AG08395 (cell line): ENCODE measurements around the gene PRKAR1B.

Experiments
- DNase-seq: peaks from one replicate; pipeline ENCODE4 v3.0.0; 2012; ENCODE audit warnings: mixed read lengths, low spot score

PRKAR1B gene

DNA sequence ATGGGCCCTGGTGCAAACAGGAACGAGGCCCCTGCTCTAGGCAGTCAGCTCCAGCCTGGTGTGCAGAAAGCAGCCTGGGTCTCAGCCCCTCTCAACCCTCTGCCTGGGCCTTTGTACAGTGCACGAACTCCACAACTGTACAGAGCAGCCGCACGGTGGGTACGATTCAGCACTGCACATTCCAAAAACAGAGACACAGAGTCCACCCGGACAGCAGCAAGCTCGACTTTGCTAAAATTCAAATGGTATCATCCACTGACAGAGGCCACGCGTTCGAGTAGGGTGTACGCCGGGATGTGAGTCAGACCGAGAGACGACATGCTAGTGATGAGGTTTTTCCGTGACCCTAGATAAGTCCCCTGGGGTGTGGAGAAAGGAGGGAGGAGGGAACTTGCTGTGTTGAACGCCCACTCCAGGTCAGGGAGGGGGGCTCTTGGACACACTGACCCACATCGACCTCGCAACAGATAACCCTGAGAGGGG is 141.8 kb downstream of the PRKAR1B start:
- DNase-seq, result no peak

DNA sequence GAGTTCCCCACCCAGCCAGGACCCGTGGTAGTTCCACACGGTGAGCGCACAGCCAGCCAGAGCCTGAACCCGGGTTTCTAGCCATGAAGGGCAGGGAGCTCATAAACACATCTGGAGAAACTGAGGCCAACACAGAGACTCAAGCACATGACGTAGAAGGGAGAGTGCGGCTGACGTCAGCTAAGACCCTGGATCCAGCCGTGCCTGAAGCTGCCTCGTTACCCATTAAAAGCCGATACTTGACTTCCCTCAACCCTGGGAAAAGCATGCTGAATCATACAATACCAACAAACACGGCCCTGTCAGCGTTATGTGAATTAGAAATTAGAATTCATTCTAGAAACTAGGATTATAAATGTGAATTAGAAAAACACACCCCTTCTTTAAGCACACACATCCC is 142.3 kb downstream of the PRKAR1B start:
- no peak for DNase-seq

DNA sequence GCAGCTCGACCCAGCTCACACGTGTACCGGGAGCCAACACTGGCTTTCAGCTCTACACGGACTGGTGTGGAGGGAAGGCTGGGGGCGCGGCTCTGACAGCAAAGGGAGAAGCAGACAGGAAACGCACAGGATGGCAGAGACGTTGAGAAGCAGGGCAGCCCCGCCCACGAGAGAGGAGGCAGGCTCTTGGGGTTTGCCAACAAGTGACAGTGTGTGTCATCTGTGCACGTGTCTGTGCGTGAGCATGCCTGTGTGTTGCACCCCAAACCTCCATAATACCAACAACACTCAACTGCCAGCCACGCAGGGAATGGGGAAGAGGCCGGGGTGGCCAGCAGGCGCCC is 143.0 kb downstream of the PRKAR1B start:
- no peak for DNase-seq

DNA sequence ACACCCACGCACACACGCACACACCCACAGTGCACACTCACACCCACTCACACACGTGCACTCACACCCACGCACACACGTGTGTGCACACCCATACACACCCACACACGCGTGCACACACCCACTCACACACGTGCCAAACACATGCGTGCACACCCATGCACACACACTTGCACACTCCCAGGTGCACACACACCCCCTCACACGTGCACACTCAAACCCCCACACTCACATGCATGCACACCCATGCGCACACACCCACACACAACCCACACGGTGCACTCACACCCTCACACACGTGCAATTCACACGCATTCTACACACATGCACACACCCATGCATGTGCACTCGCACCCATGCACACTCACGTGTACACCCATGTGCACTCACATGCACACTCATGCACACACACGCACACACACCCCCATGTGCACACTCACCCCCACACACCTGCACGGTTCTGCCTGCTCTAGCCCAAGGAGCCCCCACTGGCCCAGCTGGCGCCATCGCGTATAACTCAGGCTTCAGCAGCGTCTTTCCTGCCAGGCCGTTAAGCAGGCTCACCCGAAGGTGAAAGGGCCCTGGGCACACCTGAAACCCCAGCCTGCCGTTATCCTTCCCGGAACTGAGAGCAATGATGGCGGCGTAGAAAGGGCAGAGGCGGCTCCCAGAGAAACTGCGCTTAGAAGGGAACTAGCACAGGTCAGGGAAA is 143.5 kb downstream of the PRKAR1B start:
- DNase-seq, result no peak

DNA sequence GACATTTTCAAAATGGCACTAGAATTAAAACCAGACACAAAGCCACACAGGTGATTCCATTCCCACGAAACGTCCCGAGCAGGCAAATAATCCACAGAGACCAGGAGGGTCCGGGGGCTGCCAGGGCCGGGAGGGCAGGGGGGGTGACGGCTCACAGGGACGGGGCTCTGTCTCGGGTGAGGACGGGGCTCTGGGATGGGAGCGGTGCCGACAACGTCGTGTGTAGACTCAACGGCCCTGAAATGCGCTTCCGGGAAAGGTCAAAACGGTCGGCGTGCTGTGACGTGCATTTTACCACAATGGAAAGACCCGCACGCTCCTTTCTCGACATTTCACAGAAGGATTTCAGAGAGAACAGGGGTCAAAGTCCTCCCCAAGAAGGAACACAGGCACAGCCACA is 144.2 kb downstream of the PRKAR1B start:
- DNase-seq, result no peak

DNA sequence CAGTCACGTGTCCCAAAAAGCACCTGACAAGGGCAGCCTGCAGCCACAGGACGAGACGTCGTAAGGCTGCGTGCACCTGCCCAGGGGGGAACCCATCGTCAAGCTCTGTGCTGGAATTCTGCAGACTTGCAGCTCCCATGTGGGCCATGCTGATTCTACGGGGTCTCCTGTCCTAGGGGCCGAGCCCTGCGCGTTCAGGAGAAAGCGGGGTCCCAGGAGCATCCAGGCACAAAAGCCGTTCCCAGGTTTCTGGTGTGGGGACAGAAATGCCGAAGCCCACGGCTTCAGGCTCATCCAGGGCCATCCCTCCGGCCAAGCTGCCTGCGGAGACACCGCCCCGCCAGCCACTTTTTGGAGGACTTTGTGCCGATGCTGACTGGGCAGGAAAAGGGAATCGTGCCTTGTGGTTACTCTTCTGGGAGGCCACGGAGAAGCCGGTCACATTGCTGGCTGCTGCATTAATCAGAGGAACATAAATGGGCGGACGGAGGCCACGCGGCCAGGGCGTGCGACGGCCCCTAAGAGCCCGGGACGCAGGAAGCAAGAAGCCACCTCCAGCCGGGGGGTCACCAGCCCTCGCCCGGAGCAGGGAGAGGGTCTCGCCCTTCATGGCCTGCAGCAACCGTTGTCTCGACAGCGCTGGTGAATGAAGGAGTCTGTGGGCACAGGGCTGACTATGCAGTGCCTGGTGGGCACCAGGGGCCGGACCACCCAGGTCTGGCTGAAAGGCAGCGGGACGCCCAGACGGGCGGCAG is 144.8 kb downstream of the PRKAR1B start:
- no peak for DNase-seq

DNA sequence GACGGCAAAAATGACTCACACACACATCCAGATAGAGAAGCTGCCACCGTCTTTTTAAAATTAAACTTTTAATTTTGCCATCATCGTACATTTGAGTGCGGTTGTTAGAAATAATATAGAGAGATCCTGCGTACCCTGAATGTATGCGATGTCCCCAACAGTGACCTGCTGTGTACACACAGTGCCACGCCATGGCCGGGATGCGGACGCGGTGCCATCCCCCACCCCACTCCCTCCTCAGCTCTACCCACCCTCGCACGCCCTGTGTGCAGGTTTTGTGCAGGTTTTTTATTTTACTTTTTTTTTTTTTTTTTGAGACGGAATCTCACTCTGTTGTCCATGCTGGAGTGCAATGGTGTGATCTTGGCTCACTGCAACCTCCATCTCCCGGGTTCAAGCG is 148.7 kb downstream of the PRKAR1B start:
- DNase-seq, result no peak

DNA sequence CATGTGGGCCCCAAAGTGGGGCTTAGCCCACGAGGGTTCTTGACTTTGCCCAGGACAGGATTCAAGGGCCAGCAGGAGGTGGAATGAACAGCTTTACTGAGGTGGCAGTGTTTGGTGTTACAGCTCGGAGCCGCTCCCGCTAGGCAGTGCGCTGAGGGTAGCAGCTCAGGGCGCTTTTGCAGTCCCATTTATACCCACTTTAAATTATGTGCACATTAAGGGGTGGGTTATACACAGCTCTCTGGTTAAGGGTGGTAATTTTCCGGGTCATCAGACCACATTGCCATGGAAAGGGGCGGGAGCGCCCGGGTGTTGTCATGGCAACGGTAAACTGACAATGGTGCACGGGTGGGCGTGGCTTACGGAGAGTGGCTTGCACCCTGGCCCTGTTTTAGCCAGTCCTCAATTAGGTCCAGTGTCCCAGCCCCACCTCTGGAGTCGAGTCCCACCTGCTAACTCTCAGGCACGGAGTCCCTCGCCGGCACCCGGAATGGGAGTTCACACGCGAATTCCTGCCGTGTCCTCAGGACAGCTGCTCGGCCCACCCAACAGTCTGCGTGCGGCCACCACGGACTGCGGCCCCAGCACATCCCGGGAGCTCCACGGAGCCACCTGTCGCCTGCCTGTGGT is 149.2 kb downstream of the PRKAR1B start:
- DNase-seq, result no peak

DNA sequence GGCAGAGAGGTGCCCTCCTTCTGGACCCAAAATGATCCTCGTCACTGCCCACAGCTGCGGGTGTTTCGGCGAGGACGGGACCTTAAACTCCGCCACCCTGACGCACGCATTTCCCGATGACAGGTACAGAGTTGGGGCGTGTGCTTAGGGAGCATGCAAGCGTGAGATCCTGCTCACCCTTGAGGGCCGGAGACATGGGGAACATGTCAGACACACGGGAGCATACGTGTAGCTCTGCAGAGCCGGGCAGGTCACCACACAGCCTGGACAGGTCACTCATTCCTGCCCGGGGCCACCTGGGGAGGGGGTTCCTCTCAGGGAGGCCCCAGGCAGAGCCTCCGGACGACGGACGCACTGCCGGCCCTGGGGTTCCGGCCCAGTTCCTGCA is 149.8 kb downstream of the PRKAR1B start:
- no peak for DNase-seq

DNA sequence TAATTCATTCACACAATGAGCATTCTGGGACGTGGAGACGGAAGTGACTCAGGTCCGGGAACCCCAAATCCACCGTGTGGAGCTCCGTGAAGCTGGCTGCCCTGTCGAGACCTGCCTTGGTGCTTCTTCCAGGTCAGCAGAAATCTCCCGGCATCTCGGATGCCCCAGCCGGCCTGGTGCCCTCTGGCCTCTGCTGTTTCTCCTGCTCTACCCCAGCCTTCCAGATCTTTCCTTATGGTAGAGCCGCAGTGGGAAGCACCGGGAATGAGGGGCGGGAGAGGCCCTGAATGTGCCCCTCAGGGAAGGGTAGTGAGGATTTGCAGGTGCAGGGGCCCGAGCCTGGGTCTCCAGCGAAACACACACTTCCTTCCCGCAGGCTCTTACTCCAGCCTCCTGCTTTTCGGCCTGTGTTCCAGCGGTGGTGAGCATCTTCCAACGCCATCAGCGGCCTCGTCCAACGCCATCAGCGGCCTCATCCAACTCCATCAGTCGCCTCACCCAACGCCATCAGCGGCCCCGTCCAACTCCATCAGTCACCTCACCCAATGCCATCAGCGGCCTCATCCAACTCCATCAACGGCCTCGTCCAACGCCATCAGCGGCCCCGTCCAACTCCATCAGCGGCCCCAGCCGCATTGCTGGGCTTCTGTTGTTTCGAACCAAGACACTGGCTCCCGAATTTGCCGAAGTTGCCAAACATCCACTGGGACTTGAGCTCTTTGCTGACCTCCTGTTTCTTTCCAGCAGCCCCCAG is 150.4 kb downstream of the PRKAR1B start:
- no peak for DNase-seq

DNA sequence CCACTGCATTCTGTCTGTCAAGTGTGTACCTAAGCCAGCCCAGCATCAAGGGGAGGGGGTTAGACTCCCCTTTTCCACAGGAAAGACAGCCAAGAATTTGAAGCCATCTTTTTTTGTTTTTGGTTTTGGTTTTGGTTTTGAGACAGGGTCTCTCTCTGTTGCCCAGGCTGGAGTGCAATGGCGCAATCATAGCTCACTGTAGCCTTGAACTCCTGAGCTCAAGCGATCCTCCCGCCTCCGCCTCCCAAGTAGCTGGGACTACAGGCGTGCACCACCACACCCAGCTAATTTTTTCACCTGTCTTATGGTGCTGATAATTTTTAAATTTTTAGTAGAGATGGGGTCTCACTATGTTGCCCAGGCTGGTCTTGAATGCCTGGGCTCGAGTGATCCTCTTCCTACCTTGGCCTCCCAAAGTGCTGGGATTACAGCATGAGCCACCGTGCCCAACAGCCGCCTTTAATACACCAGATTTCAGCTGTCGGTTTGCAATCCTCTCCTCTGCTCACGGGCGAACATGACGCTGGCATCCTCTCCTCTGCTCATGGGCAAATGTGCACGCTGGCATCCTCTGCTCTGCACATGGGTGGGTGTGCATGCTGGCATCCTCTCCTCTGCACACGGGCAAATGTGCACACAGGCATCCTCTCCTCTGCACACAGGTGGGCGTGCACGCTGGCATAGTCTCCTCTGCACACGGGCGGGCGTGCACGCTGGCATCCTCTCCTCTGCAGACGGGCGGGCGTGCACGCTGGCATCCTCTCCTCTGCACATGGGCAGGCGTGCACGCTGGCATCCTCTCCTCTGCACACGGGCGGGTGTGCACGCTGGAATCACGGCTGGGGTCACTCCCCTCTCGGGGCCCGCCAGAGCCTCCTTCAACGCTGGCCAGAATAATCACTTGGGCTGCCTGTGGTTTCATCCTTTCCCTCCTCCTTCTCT is 151.4 kb downstream of the PRKAR1B start:
- no peak for DNase-seq

DNA sequence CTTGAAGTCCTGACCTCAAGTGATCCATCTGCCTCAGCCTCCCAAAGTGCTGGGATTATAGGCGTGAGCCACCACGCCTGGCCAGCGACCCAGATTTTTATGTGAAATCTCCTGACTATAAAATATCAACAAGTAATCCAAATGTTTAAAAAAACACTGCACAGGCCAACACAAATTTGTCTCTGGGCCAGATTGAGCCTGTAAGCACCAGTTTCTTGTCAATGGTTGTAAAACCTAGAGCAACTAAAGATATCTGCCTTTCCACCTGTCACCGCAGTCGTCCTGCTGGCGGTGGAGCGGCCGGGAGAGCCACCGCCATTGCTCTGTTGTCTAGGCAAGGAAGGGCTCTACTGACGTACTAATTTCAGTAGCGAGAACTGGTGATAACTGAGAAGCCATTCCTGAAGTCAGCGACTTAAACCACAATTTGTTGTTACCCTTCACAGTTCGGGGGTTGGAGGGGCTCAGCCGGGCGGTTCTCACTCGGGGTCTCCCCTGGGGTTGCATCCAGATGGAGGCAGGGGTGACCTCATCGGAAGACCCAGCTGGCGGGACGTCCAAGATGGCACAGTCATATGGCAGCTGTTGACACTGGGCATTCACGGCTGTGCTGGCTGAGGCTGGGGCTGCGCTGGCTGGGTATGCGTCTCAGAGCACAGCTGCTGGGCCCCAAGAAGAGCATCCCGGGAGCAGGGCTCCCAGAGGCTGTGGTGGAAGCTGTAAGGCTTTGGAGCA is 152.3 kb downstream of the PRKAR1B start:
- DNase-seq, result no peak

DNA sequence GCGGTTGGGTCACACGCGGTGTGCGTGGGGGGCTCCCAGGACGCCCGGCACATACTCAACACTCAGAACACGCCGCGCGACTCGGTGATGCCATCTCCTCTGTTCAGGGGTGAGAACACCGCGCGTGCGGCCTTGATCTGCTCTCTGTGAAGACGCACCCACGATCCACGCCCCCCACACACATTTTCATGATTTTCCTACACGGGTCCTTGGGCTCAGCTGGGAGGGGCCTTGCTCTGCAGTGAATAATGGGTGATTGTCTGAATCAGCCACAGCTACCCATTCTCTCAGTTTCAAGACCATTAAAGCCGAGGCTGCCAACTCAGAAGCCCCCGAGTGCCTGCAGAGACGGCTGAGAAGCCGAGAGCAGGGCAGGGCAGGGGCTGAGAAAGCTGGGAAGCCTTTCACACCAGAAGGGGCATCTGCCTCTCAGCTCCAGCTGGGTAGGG is 153.1 kb downstream of the PRKAR1B start:
- DNase-seq, result no peak

DNA sequence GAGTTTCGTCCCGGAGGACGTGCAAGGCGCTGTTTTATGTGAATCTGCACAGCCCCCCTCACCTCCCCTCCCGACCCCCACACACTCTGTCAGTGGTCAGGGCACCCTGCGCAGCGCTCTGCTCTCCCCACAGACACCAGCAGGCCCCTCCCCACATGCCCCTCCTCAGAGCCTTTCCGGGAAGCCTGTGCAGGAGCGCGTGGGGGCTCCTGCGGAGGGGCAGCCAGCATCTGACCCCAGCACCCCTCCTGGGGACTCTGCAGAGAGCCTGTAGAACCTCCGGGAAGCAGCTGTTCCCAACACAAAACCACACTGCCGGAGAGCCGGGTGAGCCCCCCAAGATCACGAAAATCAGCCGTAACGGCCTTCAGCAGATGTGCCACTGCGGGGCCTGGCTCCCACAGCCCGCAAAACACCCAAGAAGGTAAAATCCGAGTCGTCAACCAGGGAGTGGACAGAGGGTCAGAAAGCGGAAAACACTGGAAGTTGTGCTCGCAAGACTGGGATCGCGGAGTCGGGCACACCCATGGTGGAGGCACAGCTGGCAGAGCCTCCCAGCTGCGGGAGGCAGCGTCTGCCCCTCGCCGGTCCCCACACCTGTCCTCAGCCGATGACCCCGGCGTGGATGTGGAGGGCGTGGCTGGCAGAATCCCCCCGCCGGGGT is 153.7 kb downstream of the PRKAR1B start:
- DNase-seq, result no peak

DNA sequence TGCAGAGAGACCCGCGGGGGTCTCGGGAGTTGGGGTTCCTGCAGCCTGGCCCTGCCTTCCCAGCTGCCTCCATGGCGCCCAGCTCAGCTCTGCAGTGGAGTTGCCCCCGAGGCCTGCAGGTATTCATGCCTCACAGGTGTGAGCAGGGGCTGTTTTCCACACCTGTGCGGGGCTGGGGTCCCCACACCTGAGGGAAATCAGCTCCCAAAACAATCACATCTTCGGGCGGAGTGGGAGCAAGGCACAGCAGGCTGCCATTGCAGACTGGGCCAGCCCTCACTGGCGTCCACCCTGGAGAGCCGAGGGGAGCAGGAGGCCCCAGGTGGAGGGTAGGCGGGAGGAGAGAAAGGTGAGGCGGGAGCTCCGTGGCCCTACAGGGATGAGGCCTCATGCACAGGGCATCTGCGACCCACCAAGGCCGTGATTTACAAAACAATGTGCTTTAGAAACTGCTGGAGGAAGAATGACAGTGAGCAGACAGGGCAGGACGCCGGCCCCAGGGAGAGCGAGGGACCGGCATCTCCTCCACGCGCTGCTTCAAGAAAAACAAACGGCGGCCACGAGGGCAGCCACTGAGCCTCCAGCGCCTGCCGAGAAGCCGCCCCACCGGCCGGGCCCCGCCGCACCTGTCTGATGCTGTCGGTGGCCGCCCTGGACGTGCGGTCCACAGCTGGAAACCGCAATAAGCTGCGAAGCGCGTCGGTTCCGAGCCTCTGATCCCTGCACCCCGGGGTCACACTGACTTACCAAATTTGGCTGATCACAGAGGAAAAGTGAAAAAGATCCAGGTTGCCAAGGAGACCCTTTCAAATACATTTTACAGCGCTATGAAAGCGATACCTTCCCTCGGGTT is 154.4 kb downstream of the PRKAR1B start:
- DNase-seq, result no peak

DNA sequence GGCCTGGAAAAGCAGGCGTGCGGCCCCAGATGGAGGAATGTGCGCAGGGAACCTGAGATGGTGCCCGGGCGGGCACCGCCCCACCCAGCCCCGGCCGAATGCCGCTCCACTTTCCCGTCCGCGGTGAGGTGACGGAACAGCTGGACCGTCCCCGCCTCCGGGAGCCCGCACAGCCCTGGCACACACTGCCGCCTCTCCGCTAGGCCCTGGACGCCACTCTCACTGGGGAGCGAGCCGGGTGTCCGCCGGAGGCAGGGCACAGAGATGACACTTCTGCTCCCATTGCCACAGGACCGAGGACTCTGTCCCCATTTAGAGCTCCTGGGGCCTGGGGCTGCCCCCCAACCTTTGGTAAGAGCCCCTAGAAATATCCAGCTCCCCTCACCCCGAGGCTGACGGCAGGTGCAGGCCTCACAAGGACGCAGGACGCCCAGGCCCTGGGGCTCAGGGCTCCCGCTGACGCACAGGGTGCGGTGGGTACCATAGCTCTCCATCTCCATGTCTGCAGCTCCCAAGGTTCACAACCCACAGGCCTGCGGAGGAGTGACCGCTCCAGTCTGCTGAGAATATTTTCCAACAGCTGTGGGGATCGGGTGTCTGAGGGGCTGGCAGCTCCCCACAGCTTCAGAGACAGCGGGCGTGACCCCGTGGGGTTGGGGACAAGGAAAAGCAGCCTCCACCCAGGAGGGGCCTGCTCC is 155.2 kb downstream of the PRKAR1B start:
- no peak for DNase-seq

DNA sequence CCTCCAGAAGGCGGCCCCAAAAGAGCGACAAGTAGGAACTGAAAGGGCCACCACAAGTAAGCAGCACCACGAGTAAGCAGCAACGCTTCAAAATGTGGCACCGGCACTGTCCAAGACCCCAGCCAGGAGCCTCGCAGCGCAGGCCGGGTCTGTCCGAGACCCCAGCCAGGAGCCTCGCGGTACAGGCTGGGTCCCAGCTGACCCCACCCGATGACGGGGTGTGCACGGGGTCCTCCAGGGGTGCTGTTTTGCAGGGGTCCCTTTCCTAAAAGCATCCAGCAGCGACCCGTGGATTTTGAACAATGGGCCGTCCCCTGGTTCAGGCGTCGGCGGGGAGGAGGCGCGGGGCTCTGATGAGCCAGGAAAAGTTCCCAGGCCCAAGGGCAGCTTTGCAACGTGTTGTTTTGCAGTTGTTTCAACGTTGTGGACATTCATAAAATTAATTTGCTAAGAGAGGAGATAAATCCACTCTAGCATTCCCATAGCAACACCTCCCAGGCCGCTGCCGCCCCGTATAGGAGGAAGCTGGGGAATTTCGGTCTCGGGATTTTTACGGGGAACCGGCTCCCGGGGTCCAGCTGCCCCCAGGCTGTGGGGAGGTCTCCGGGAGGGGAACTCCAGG is 155.9 kb downstream of the PRKAR1B start:
- no peak for DNase-seq

DNA sequence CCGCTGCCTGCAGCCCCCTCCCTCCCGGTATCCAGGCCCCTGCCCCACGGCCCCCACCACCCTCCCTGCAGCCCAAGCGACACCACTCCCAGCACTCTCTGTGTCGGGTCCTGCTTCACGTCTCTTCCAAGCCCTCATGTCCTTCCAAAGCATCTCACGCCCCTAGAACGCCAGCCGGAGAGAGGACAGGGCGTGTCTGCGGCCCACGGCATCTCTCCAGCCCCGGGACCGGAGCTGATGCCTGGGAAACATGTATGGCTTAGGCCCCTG is 156.3 kb downstream of the PRKAR1B start:
- no peak for DNase-seq
